Gastrocnemius medialis (tissue), 4 donors: ENCODE measurements around the gene PDE10A. TPM values are rescaled to one million over a fixed set of nuclear protein-coding genes. Genes with fewer than 3 reads are reported as not detected.

ENCODE experiments used
- ATAC-seq, 2 donors: fragments of 150-250 bp; one replicate each; pipeline ENCODE4 v1.9.1; 2016
- DNase-seq, 2 donors: peaks; one replicate each; pipeline ENCODE4 v3.0.0-alpha.2; 2019
- H3K27ac ChIP-seq, 4 donors: fragments of 200-600 bp; sonication (generic); 1 replicate in 1 of 4; 2 replicates in 3 of 4; pipeline ENCODE4 v1.5.1; 2016 to 2018; ENCODE audit warnings: mild to moderate bottlenecking in 2 of 4, moderate library complexity in 1 of 4
- H3K27me3 ChIP-seq, 3 donors: fragments of 200-600 bp; sonication (generic) in 2 of 3; 1 replicate in 1 of 3; 2 replicates in 2 of 3; pipeline versions ENCODE4 v1.5.1 to v1.6.0; 2016 to 2019; ENCODE audit warnings: mild to moderate bottlenecking in 1 of 3, moderate library complexity in 1 of 3
- H3K36me3 ChIP-seq, 2 donors: fragments of 200-600 bp; sonication (generic) in 1 of 2; one replicate each; pipeline ENCODE4 v1.5.1; 2017 to 2018
- H3K4me1 ChIP-seq, 2 donors: fragments of 200-600 bp; sonication (generic) in 1 of 2; one replicate each; pipeline ENCODE4 v1.5.1; 2016 to 2017; ENCODE audit warnings: mild to moderate bottlenecking in 2 of 2
- H3K4me3 ChIP-seq, 4 donors: fragments of 200-600 bp; sonication (generic) in 3 of 4; 1 replicate in 1 of 4; 2 replicates in 3 of 4; pipeline ENCODE4 v1.5.1; 2016 to 2019; ENCODE audit warnings: mild to moderate bottlenecking in 2 of 4
- H3K9me3 ChIP-seq, 3 donors: fragments of 200-600 bp; sonication (generic) in 2 of 3; 1 replicate in 1 of 3; 2 replicates in 2 of 3; pipeline ENCODE4 v1.5.1; 2016 to 2019
- CTCF ChIP-seq, 5 experiments: fragments of 450-650 bp in 3 of 5; fragments of 200-600 bp in 2 of 5; sonication (generic) in 2 of 5; IDR thresholded peaks in 4 of 5; conservative IDR thresholded peaks in 1 of 5; 1 replicate in 4 of 5; 2 replicates in 1 of 5; pipeline ENCODE4 v1.5.1; 2016 to 2019; ENCODE audit warnings: antibody characterized with exemption in 5 of 5, mild to moderate bottlenecking in 3 of 5, moderate library complexity in 3 of 5
- POLR2A ChIP-seq, 2 donors: fragments of 450-650 bp; IDR thresholded peaks; one replicate each; pipeline ENCODE4 v1.6.1; 2017; ENCODE audit warnings: antibody characterized with exemption in 2 of 2, mild to moderate bottlenecking in 2 of 2, moderate library complexity in 2 of 2
- in situ Hi-C, 4 donors: fragments of 200-750 bp; cut with MboI; loops; one replicate each; pipeline versions ENCODE4 v1.15.0 to v1.8.0; 2017; ENCODE audit warnings: low sequenced_read_pairs in 4 of 4
- intact Hi-C: fragments of 100-400 bp; cut with DNase I; formaldehyde crosslinking; loops from one replicate; pipeline ENCODE4 v1.15.1; 2023; ENCODE audit warnings: low total_unique reads
- total RNA-seq, 4 donors: library from RNA; depleted of rRNA; stranded (reverse); fragments of >200 nt; gene quantifications; one replicate each; pipeline versions ENCODE4 v1.1.0 to v1.2.3, GENCODE V29; 2016

PDE10A gene
- total RNA-seq, 4 donors from 2014 or later, result 0.24 to 1.5 (median 1.2) TPM

- Histone ChIP-seq H3K27ac (no peak overlapping the region), H3K9me3 (peaks cover 0 to 10% (median 0%) of the 10 kb centered on the region in 3 donors), H3K36me3 (no peaks in the 10 kb centered on the region), H3K4me1 (no peaks in the 10 kb centered on the region), H3K4me3 (no peak overlapping the region), H3K27me3 (no peaks in the 10 kb centered on the region)
- DNase-seq (no peak), ATAC-seq (no peak)
- intact Hi-C loops, result no loop called here
- in situ Hi-C loops, result no loop called here
- TF ChIP-seq POLR2A (IDR thresholded peaks at IDR 0.05) (no peak), CTCF (IDR thresholded peaks at IDR 0.05 in 4 of 5, conservative IDR thresholded peaks at IDR 0.05 in 1 of 5) (no peak)
Measured at GRCh38 chr6:165403006-165403595, 259.9 kb downstream of the PDE10A start.

- in situ Hi-C loops, result no loop called here
- H3K27ac ChIP-seq, result no peak overlapping the region
- H3K4me1 ChIP-seq, result no peaks in the 10 kb centered on the region
- H3K4me3 ChIP-seq, result no peak overlapping the region
- TF ChIP-seq POLR2A (IDR thresholded peaks at IDR 0.05) (no peak), CTCF (IDR thresholded peaks at IDR 0.05 in 4 of 5, conservative IDR thresholded peaks at IDR 0.05 in 1 of 5) (no peak)
- DNase-seq (no peak), ATAC-seq (no peak)
- intact Hi-C loops, result no loop called here
- H3K27me3 ChIP-seq, result no peaks in the 10 kb centered on the region
- peaks cover 0 to 10% (median 0%) of the 10 kb centered on the region in 3 donors for H3K9me3 ChIP-seq
- no peaks in the 10 kb centered on the region for H3K36me3 ChIP-seq
Measured at GRCh38 chr6:165401092-165401491, 261.9 kb downstream of the PDE10A start.

GRCh38 chr6:165390475-165390874, 272.6 kb downstream of the PDE10A start:
- DNase-seq (no peak), ATAC-seq (no peak)
- Histone ChIP-seq H3K4me1 (no peaks in the 10 kb centered on the region), H3K36me3 (no peaks in the 10 kb centered on the region), H3K9me3 (no peaks in the 10 kb centered on the region), H3K27me3 (no peaks in the 10 kb centered on the region), H3K27ac (no peak overlapping the region), H3K4me3 (no peak overlapping the region)
- intact Hi-C loops (no loop called here), in situ Hi-C loops (no loop called here)
- TF ChIP-seq CTCF (IDR thresholded peaks at IDR 0.05 in 4 of 5, conservative IDR thresholded peaks at IDR 0.05 in 1 of 5), result no peak
- no peak for TF ChIP-seq POLR2A (IDR thresholded peaks at IDR 0.05)

GRCh38 chr6:165389534-165389933, 273.5 kb downstream of the PDE10A start:
- no peaks in the 10 kb centered on the region for H3K27me3 ChIP-seq
- in situ Hi-C loops, result no loop called here
- no peak overlapping the region for H3K4me3 ChIP-seq
- H3K36me3 ChIP-seq, result no peaks in the 10 kb centered on the region
- ATAC-seq (no peak), DNase-seq (no peak)
- intact Hi-C loops, result no loop called here
- no peak overlapping the region for H3K27ac ChIP-seq
- TF ChIP-seq POLR2A (IDR thresholded peaks at IDR 0.05) (no peak), CTCF (IDR thresholded peaks at IDR 0.05 in 4 of 5, conservative IDR thresholded peaks at IDR 0.05 in 1 of 5) (no peak)
- H3K9me3 ChIP-seq, result no peaks in the 10 kb centered on the region
- H3K4me1 ChIP-seq, result no peaks in the 10 kb centered on the region

- no peak for TF ChIP-seq POLR2A (IDR thresholded peaks at IDR 0.05)
- no peak for TF ChIP-seq CTCF (IDR thresholded peaks at IDR 0.05 in 4 of 5, conservative IDR thresholded peaks at IDR 0.05 in 1 of 5)
- Histone ChIP-seq H3K27me3 (no peaks in the 10 kb centered on the region), H3K4me3 (no peak overlapping the region), H3K9me3 (no peaks in the 10 kb centered on the region), H3K4me1 (no peaks in the 10 kb centered on the region), H3K36me3 (no peaks in the 10 kb centered on the region), H3K27ac (no peak overlapping the region)
- DNase-seq (no peak), ATAC-seq (no peak)
- in situ Hi-C loops (no loop called here), intact Hi-C loops (no loop called here)
Measured at GRCh38 chr6:165383323-165383722, 279.7 kb downstream of the PDE10A start.
